HCT116 (cell line): ENCODE measurements around the gene LYPD3. TPM values are rescaled to one million over a fixed set of nuclear protein-coding genes. Genes with fewer than 3 reads are reported as not detected.

Experiments used
- ATAC-seq: fragments of 200-7000 bp; cut with Tn5 transposase; 2 replicates; pipeline ENCODE4 v1.9.1; 2020; ENCODE audit warnings: mild to moderate bottlenecking, moderate library complexity
- BruUV-seq: library from RNA; stranded (reverse); fragments of 400-500 nt; replicated peaks from 2 replicates; lab custom pipeline; 2021; lab: Mats Ljungman, UMichigan
- CTCF ChIA-PET: fragments of 300-600 bp; sonication (Branson Sonifier 250); formaldehyde crosslinking; loops from one replicate; lab custom pipeline; 2021; ENCODE audit warnings: antibody characterized with exemption; lab: Charles Lee
- POLR2A ChIA-PET: fragments of 300-600, 350-600 bp; sonication (Branson Sonifier 250); formaldehyde crosslinking; loops from one replicate; lab custom pipeline; 2021; ENCODE audit warnings: antibody characterized with exemption; lab: Charles Lee
- RAD21 ChIA-PET, 2 experiments: fragments of 300-600 bp; sonication (Branson Sonifier 250); formaldehyde crosslinking; loops; one replicate each; lab custom pipeline; 2023; ENCODE audit warnings: low total read pairs in 2 of 2; ENCODE audit not compliant: uncharacterized antibody in 2 of 2, unreplicated experiment in 2 of 2, low non-redundant PET in 1 of 2; lab: Charles Lee
- DNase-seq: peaks from one replicate; pipeline ENCODE4 v3.0.0-alpha.2; 2010; ENCODE audit warnings: low read depth, low spot score
- H2AFZ ChIP-seq: fragments of 200-600 bp; shearing (Covaris generic), sonication (generic); 2 replicates; pipeline ENCODE4 v1.6.1; 2017; ENCODE audit warnings: low read depth, mixed run types, mixed read lengths, antibody characterized with exemption, low read length; ENCODE audit not compliant: poor library complexity, severe bottlenecking
- H3K27ac ChIP-seq: 2 replicates; pipeline ENCODE4 v1.5.1; 2012; ENCODE audit warnings: low read depth, low read length
- H3K27me3 ChIP-seq: fragments of 200-600 bp; sonication (generic); 2 replicates; pipeline ENCODE4 v1.6.1; 2016; ENCODE audit warnings: mixed run types, low read length, mixed read lengths; ENCODE audit not compliant: insufficient read depth
- H3K36me3 ChIP-seq, 2 experiments: fragments of 200-500 bp in 1 of 2; fragments of 200-600 bp in 1 of 2; sonication (Bioruptor generic) in 1 of 2; sonication (generic) in 1 of 2; 2 replicates each; pipeline versions ENCODE4 v1.5.1 to v1.6.1; 2014 to 2016; ENCODE audit warnings: low read length in 2 of 2, inconsistent platforms in 1 of 2, mixed read lengths in 1 of 2, mixed run types in 1 of 2; ENCODE audit not compliant: insufficient read depth in 2 of 2, control insufficient read depth in 1 of 2
- H3K4me1 ChIP-seq, 2 experiments: fragments of 200-600 bp in 1 of 2; sonication (generic) in 1 of 2; 2 replicates each; pipeline versions ENCODE4 v1.5.1 to v1.6.1; 2012 to 2017; ENCODE audit warnings: low read length in 2 of 2, inconsistent platforms in 1 of 2, mild to moderate bottlenecking in 1 of 2, mixed read lengths in 1 of 2, mixed run types in 1 of 2, moderate library complexity in 1 of 2; ENCODE audit not compliant: insufficient read depth in 2 of 2, control insufficient read depth in 1 of 2
- H3K4me2 ChIP-seq: fragments of 200-600 bp; sonication (generic); 2 replicates; pipeline ENCODE4 v1.6.1; 2017; ENCODE audit warnings: mixed run types, low read length, mixed read lengths
- H3K4me3 ChIP-seq, 2 experiments: fragments of 200-600 bp in 1 of 2; sonication (generic) in 1 of 2; replicated peaks in 1 of 2; 2 replicates each; pipeline ENCODE4 v1.5.1; 2011 to 2016; ENCODE audit warnings: low read length in 2 of 2, control low read depth in 1 of 2, low read depth in 1 of 2, mild to moderate bottlenecking in 1 of 2, mixed read lengths in 1 of 2, mixed run types in 1 of 2
- H3K79me2 ChIP-seq: fragments of 200-600 bp; sonication (generic); 2 replicates; pipeline ENCODE4 v1.6.1; 2017; ENCODE audit warnings: mild to moderate bottlenecking, mixed run types, low read length, moderate library complexity, mixed read lengths; ENCODE audit not compliant: insufficient read depth
- H3K9ac ChIP-seq: fragments of 200-600 bp; sonication (generic); 2 replicates; pipeline ENCODE4 v1.6.1; 2016; ENCODE audit warnings: low read length, mixed read lengths
- H3K9me2 ChIP-seq: fragments of 200-600 bp; sonication (generic), shearing (Covaris generic); 2 replicates; pipeline ENCODE4 v1.6.1; 2017; ENCODE audit warnings: mixed run types, mild to moderate bottlenecking, moderate library complexity; ENCODE audit not compliant: insufficient read depth
- H3K9me3 ChIP-seq, 2 experiments: fragments of 200-500 bp in 1 of 2; fragments of 200-600 bp in 1 of 2; sonication (Bioruptor generic) in 1 of 2; sonication (generic) in 1 of 2; 2 replicates each; pipeline ENCODE4 v1.6.1; 2014 to 2017; ENCODE audit warnings: low read length in 2 of 2, mixed read lengths in 2 of 2, inconsistent platforms in 1 of 2, low read depth in 1 of 2, mild to moderate bottlenecking in 1 of 2, mixed run types in 1 of 2, moderate library complexity in 1 of 2; ENCODE audit not compliant: control insufficient read depth in 1 of 2, insufficient read depth in 1 of 2
- H4K20me1 ChIP-seq: fragments of 200-600 bp; sonication (generic), shearing (Covaris generic); 2 replicates; pipeline ENCODE4 v1.6.1; 2017; ENCODE audit warnings: mixed run types, mild to moderate bottlenecking, moderate library complexity; ENCODE audit not compliant: insufficient read depth
- CBX3 ChIP-seq: IDR thresholded peaks from 2 replicates; pipeline ENCODE4 v1.6.1; 2012; ENCODE audit warnings: low read depth
- CEBPB ChIP-seq: IDR thresholded peaks from 2 replicates; pipeline ENCODE4 v1.6.1; 2012; ENCODE audit warnings: low read depth
- EGR1 ChIP-seq: IDR thresholded peaks from 2 replicates; pipeline ENCODE4 v1.6.1; 2012; ENCODE audit warnings: low read depth
- ELF1 ChIP-seq: IDR thresholded peaks from 2 replicates; pipeline ENCODE4 v1.6.1; 2012; ENCODE audit warnings: low read depth, borderline replicate concordance
- EZH2phosphoT487 ChIP-seq: fragments of 200-600 bp; IDR thresholded peaks from 2 replicates; pipeline ENCODE4 v1.6.1; 2018; ENCODE audit warnings: antibody characterized with exemption, borderline replicate concordance
- POLR2A ChIP-seq: IDR thresholded peaks from 2 replicates; pipeline ENCODE4 v1.7.0; 2011; ENCODE audit warnings: borderline replicate concordance; ENCODE audit not compliant: insufficient read depth, insufficient read length; ENCODE audit errors: extremely low read depth
- POLR2AphosphoS5 ChIP-seq: IDR thresholded peaks from 2 replicates; pipeline ENCODE4 v1.6.1; 2011; ENCODE audit warnings: mild to moderate bottlenecking, low read depth, low read length, moderate library complexity
- RAD21 ChIP-seq: IDR thresholded peaks from 2 replicates; pipeline ENCODE4 v1.6.1; 2012; ENCODE audit warnings: low read depth, mild to moderate bottlenecking
- SP1 ChIP-seq: IDR thresholded peaks from 2 replicates; pipeline ENCODE4 v1.6.1; 2012; ENCODE audit warnings: low read depth
- TCF7L2 ChIP-seq: IDR thresholded peaks from 2 replicates; pipeline ENCODE4 v1.7.0; 2011; ENCODE audit warnings: borderline replicate concordance, inconsistent platforms; ENCODE audit not compliant: insufficient read depth, insufficient read length; ENCODE audit errors: extremely low read depth
- YY1 ChIP-seq: IDR thresholded peaks from 2 replicates; pipeline ENCODE4 v1.6.1; 2011; ENCODE audit warnings: low read length, low read depth, moderate library complexity, mild to moderate bottlenecking; ENCODE audit not compliant: insufficient replicate concordance; ENCODE audit errors: extremely low read depth
- ZFX ChIP-seq: fragments of 450-650 bp; IDR thresholded peaks from 2 replicates; pipeline ENCODE4 v1.6.1; 2017
- ZNF274 ChIP-seq: fragments of 200-500 bp; sonication (Bioruptor generic); IDR thresholded peaks from 2 replicates; pipeline ENCODE4 v1.6.1; 2014; ENCODE audit warnings: mild to moderate bottlenecking, low read depth, low read length, inconsistent platforms
- intact Hi-C: fragments of 100-400 bp; cut with micrococcal nuclease; formaldehyde crosslinking; loops from 2 replicates; pipeline ENCODE4 v1.10.0; 2022
- total RNA-seq: library from RNA; stranded (reverse); gene quantifications from one replicate; pipeline ENCODE4 v1.2.1, GENCODE V29; 2021; ENCODE audit not compliant: unreplicated experiment
- TF ChIP-seq, protein P1 (sequence below): IDR thresholded peaks from 2 replicates; pipeline ENCODE4 v1.6.1; 2011; ENCODE audit warnings: mild to moderate bottlenecking, low read length, moderate library complexity; ENCODE audit not compliant: insufficient replicate concordance; ENCODE audit errors: extremely low read depth
- TF ChIP-seq, protein P2 (sequence below): IDR thresholded peaks from 2 replicates; pipeline ENCODE4 v1.6.1; 2012; ENCODE audit warnings: low read depth

LYPD3 gene
- total RNA-seq, 1 experiment from 2014 or later, result 3.6 TPM

GRCh38 chr19:43482193-43482592 is 16.8 kb upstream of the LYPD3 start:
- DNase-seq, result no peak
- TF ChIP-seq, protein P1, sequence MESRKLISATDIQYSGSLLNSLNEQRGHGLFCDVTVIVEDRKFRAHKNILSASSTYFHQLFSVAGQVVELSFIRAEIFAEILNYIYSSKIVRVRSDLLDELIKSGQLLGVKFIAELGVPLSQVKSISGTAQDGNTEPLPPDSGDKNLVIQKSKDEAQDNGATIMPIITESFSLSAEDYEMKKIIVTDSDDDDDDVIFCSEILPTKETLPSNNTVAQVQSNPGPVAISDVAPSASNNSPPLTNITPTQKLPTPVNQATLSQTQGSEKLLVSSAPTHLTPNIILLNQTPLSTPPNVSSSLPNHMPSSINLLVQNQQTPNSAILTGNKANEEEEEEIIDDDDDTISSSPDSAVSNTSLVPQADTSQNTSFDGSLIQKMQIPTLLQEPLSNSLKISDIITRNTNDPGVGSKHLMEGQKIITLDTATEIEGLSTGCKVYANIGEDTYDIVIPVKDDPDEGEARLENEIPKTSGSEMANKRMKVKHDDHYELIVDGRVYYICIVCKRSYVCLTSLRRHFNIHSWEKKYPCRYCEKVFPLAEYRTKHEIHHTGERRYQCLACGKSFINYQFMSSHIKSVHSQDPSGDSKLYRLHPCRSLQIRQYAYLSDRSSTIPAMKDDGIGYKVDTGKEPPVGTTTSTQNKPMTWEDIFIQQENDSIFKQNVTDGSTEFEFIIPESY, result no peak
- TF ChIP-seq POLR2AphosphoS5, result no peak
- no peak for TF ChIP-seq CEBPB
- TF ChIP-seq YY1, result no peak
- no peak for TF ChIP-seq RAD21
- TF ChIP-seq ZFX, result no peak
- no peak for TF ChIP-seq EGR1
- TF ChIP-seq TCF7L2, result no peak
- no peak for TF ChIP-seq POLR2A
- no peak for TF ChIP-seq ELF1
- no peak for TF ChIP-seq CBX3
- TF ChIP-seq SP1, result no peak
- TF ChIP-seq, protein P2, sequence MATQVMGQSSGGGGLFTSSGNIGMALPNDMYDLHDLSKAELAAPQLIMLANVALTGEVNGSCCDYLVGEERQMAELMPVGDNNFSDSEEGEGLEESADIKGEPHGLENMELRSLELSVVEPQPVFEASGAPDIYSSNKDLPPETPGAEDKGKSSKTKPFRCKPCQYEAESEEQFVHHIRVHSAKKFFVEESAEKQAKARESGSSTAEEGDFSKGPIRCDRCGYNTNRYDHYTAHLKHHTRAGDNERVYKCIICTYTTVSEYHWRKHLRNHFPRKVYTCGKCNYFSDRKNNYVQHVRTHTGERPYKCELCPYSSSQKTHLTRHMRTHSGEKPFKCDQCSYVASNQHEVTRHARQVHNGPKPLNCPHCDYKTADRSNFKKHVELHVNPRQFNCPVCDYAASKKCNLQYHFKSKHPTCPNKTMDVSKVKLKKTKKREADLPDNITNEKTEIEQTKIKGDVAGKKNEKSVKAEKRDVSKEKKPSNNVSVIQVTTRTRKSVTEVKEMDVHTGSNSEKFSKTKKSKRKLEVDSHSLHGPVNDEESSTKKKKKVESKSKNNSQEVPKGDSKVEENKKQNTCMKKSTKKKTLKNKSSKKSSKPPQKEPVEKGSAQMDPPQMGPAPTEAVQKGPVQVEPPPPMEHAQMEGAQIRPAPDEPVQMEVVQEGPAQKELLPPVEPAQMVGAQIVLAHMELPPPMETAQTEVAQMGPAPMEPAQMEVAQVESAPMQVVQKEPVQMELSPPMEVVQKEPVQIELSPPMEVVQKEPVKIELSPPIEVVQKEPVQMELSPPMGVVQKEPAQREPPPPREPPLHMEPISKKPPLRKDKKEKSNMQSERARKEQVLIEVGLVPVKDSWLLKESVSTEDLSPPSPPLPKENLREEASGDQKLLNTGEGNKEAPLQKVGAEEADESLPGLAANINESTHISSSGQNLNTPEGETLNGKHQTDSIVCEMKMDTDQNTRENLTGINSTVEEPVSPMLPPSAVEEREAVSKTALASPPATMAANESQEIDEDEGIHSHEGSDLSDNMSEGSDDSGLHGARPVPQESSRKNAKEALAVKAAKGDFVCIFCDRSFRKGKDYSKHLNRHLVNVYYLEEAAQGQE, result no peak
- no peak for TF ChIP-seq EZH2phosphoT487
- TF ChIP-seq ZNF274, result no peak
- TF ChIP-seq, all 23 proteins: peak for 0
- Histone ChIP-seq H3K36me3 (no peaks in the 10 kb centered on the region), H2AFZ (no peak overlapping the region), H3K9me3 (no peaks in the 10 kb centered on the region), H3K79me2 (no peaks in the 10 kb centered on the region), H3K4me3 (no peak overlapping the region), H3K27ac (no peak overlapping the region), H3K9ac (no peak overlapping the region), H4K20me1 (no peaks in the 10 kb centered on the region), H3K4me2 (no peak overlapping the region), H3K4me1 (no peaks in the 10 kb centered on the region), H3K27me3 (no peaks in the 10 kb centered on the region), H3K9me2 (no peaks in the 10 kb centered on the region)
- ATAC-seq, result no peak
- POLR2A ChIA-PET, result no interaction called here
- CTCF ChIA-PET, result no interaction called here
- intact Hi-C loops, result no loop called here
- RAD21 ChIA-PET, result no interaction called here
- no TSS peak for BruUV-seq
